ENCODE data around the gene GALNT17.

Gene GALNT17

GRCh38 chr7:71746006-71746405 lies 614.1 kb downstream of the GALNT17 start:
- ChIA-PET CTCF (interaction anchor here (0.7 to 0.9 kb wide), 2 partner anchors 10 to 748 kb away, joined by 3 read pairs; no protein-coding TSS in a partner anchor), POLR2A (no interaction called here)
- Histone ChIP-seq H3K36me3 (ENCODE audit: control insufficient read depth in 4 of 4, insufficient read depth in 4 of 4, low read length in 3 of 4) (no peaks in the 10 kb centered on the region), H3K4me1 (ENCODE audit: control extremely low read depth in 1 of 4, control insufficient read depth in 4 of 4, insufficient read depth in 4 of 4, low read length in 3 of 4) (peaks cover 0 to 6% (median 2%) of the 10 kb centered on the region in 4 experiments), H3K27ac (ENCODE audit: insufficient read depth in 1 of 2, low read depth in 1 of 2, low read length in 2 of 2, poor library complexity in 1 of 2, severe bottlenecking in 2 of 2) (no peak overlapping the region), H3K27me3 (replicated peaks in 2 of 5; ENCODE audit: control insufficient read depth in 4 of 5, insufficient read depth in 5 of 5, low read length in 4 of 5) (no peaks in the 10 kb centered on the region), H3K9me3 (ENCODE audit: control extremely low read depth in 1 of 5, control insufficient read depth in 4 of 5, insufficient read depth in 2 of 5, low read depth in 1 of 5, low read length in 4 of 5) (peaks cover 0 to 7% (median 3%) of the 10 kb centered on the region in 5 experiments), H3K4me3 (ENCODE audit: control insufficient read depth in 1 of 7, extremely low read depth in 1 of 7, insufficient read depth in 4 of 7, low read depth in 2 of 7, low read length in 6 of 7) (no peak overlapping the region)
- peak in 1 of 3 donors; percentile 21 for DNase-seq
- 100% methylated on average over 4 of the region's 5 CpGs for WGBS (ENCODE audit: insufficient coverage)

DNA sequence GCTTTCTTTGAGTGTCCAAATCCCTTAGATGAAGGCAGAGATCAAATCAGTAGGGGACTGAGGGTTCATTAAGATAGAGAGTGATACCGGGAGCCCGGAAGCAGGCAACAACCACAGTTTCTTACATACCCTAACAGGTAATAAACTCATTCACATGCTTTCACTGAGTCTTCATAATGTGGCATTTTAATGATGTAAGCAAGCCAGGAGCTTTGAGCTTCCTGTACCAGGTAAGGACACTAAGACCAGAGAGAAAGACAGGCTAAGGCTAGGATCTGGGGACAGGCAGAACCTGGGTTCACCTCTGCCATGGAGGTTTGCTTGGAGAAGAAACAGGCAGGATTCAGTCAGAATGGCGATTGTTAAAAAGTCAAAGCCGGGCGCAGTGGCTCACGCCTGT lies 618.3 kb downstream of the GALNT17 start:
- H3K4me3 ChIP-seq (ENCODE audit: control insufficient read depth in 1 of 7, extremely low read depth in 1 of 7, insufficient read depth in 4 of 7, low read depth in 2 of 7, low read length in 6 of 7): no peak overlapping the region
- H3K9me3 ChIP-seq (ENCODE audit: control extremely low read depth in 1 of 5, control insufficient read depth in 4 of 5, insufficient read depth in 2 of 5, low read depth in 1 of 5, low read length in 4 of 5): peaks cover 0 to 11% (median 3%) of the 10 kb centered on the region in 5 experiments
- no peaks in the 10 kb centered on the region for H3K36me3 ChIP-seq (ENCODE audit: control insufficient read depth in 4 of 4, insufficient read depth in 4 of 4, low read length in 3 of 4)
- ChIA-PET POLR2A (no interaction called here), CTCF (interaction anchor here (0.8 to 7.0 kb wide), 4 partner anchors 14 to 885 kb away, joined by 3 to 66 read pairs (median 8); no protein-coding TSS in a partner anchor)
- no peak for DNase-seq
- no peaks in the 10 kb centered on the region for H3K27me3 ChIP-seq (replicated peaks in 2 of 5; ENCODE audit: control insufficient read depth in 4 of 5, insufficient read depth in 5 of 5, low read length in 4 of 5)
- no peak overlapping the region for H3K27ac ChIP-seq (ENCODE audit: insufficient read depth in 1 of 2, low read depth in 1 of 2, low read length in 2 of 2, poor library complexity in 1 of 2, severe bottlenecking in 2 of 2)
- H3K4me1 ChIP-seq (ENCODE audit: control extremely low read depth in 1 of 4, control insufficient read depth in 4 of 4, insufficient read depth in 4 of 4, low read length in 3 of 4): peaks cover 0 to 13% (median 9%) of the 10 kb centered on the region in 4 experiments
- WGBS (ENCODE audit: insufficient coverage): no CpG with 5 or more reads among the region's 6 CpGs

DNA sequence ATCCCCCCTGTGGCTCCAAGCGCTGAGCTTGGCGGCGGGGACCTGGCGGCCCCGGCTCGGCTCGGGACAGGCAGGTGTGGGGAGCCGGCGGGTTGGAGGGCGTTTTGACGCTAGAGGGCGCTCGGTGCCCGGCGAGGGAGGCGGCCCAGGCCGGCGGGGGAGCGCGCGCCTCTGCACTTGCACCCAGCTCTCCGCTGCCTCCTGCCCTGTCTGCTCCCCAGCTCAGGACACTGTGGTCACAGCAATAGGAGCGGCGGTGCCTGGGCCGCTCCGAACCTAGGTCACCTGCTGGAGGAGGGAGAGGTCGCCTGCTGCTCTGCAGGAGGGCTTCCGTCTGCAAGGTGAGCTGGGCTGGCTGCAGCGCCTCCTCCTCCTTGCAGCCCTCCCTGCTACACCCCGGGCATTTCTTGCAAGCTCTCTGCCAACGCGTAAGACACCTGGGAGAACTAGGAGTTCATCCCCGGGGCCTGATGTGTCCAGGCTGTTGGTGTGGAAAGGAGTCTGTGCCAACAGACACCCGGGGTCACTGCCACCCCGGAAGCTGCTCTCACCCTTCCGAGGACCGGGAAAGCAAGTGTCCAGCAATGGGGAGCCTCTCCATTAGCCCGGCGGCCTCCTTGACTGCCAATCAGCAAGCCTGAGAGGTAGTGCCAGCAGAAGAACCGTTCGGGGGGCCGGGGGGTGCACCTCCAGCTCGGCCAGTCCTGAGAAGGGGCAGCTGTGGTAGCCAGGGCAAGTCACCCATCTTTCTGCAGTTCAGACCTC lies 620.4 kb downstream of the GALNT17 start:
- Histone ChIP-seq H3K4me3 (ENCODE audit: control insufficient read depth in 1 of 7, extremely low read depth in 1 of 7, insufficient read depth in 4 of 7, low read depth in 2 of 7, low read length in 6 of 7) (peak overlapping the region in 5 of 7 experiments; percentile 8 to 69 (median 36)), H3K27ac (ENCODE audit: insufficient read depth in 1 of 2, low read depth in 1 of 2, low read length in 2 of 2, poor library complexity in 1 of 2, severe bottlenecking in 2 of 2) (no peak overlapping the region), H3K4me1 (ENCODE audit: control extremely low read depth in 1 of 4, control insufficient read depth in 4 of 4, insufficient read depth in 4 of 4, low read length in 3 of 4) (peaks cover 0 to 13% (median 9%) of the 10 kb centered on the region in 4 experiments), H3K9me3 (ENCODE audit: control extremely low read depth in 1 of 5, control insufficient read depth in 4 of 5, insufficient read depth in 2 of 5, low read depth in 1 of 5, low read length in 4 of 5) (peaks cover 3 to 15% (median 4%) of the 10 kb centered on the region in 5 experiments), H3K36me3 (ENCODE audit: control insufficient read depth in 4 of 4, insufficient read depth in 4 of 4, low read length in 3 of 4) (no peaks in the 10 kb centered on the region), H3K27me3 (replicated peaks in 2 of 5; ENCODE audit: control insufficient read depth in 4 of 5, insufficient read depth in 5 of 5, low read length in 4 of 5) (no peaks in the 10 kb centered on the region)
- 17% methylated on average over 27 of the region's 43 CpGs for WGBS (ENCODE audit: insufficient coverage)
- ChIA-PET POLR2A (no interaction called here), CTCF (interaction anchor here (0.8 to 7.0 kb wide), 23 partner anchors 9 to 886 kb away, joined by 3 to 66 read pairs (median 4); no protein-coding TSS in a partner anchor)
- DNase-seq: peak; percentile 48 to 75 (median 71)

DNA sequence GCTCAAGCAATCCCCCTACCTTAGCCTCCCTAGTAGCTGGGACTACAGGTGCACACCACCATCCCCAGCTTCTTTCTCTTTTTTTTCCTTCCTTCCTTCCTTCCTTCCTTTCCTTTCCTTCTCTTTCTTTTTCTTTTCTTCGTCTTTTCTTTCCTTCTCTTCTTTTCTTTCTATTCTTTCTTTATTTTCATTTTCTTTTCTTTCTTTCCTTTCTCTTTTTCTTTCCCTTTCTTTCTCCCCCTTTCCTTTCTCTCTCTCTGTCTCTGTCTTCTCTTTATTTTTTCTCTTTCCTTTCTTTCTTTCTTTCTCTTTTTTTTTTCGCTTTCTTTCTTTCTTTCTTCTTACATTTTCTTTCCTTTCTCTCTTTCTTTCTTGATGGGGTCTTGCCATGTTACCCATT lies 621.3 kb downstream of the GALNT17 start:
- Histone ChIP-seq H3K27ac (ENCODE audit: insufficient read depth in 1 of 2, low read depth in 1 of 2, low read length in 2 of 2, poor library complexity in 1 of 2, severe bottlenecking in 2 of 2) (no peak overlapping the region), H3K36me3 (ENCODE audit: control insufficient read depth in 4 of 4, insufficient read depth in 4 of 4, low read length in 3 of 4) (no peaks in the 10 kb centered on the region), H3K27me3 (replicated peaks in 2 of 5; ENCODE audit: control insufficient read depth in 4 of 5, insufficient read depth in 5 of 5, low read length in 4 of 5) (no peaks in the 10 kb centered on the region), H3K9me3 (ENCODE audit: control extremely low read depth in 1 of 5, control insufficient read depth in 4 of 5, insufficient read depth in 2 of 5, low read depth in 1 of 5, low read length in 4 of 5) (peaks cover 3 to 17% (median 4%) of the 10 kb centered on the region in 5 experiments), H3K4me3 (ENCODE audit: control insufficient read depth in 1 of 7, extremely low read depth in 1 of 7, insufficient read depth in 4 of 7, low read depth in 2 of 7, low read length in 6 of 7) (no peak overlapping the region), H3K4me1 (ENCODE audit: control extremely low read depth in 1 of 4, control insufficient read depth in 4 of 4, insufficient read depth in 4 of 4, low read length in 3 of 4) (peaks cover 0 to 13% (median 9%) of the 10 kb centered on the region in 4 experiments)
- WGBS (ENCODE audit: insufficient coverage): 100% methylated on average over 2 of the region's 2 CpGs
- ChIA-PET POLR2A (no interaction called here), CTCF (interaction anchor here (0.8 to 7.0 kb wide), 3 partner anchors 21 to 741 kb away, joined by 4 to 66 read pairs (median 4); no protein-coding TSS in a partner anchor)
- no peak for DNase-seq

DNA sequence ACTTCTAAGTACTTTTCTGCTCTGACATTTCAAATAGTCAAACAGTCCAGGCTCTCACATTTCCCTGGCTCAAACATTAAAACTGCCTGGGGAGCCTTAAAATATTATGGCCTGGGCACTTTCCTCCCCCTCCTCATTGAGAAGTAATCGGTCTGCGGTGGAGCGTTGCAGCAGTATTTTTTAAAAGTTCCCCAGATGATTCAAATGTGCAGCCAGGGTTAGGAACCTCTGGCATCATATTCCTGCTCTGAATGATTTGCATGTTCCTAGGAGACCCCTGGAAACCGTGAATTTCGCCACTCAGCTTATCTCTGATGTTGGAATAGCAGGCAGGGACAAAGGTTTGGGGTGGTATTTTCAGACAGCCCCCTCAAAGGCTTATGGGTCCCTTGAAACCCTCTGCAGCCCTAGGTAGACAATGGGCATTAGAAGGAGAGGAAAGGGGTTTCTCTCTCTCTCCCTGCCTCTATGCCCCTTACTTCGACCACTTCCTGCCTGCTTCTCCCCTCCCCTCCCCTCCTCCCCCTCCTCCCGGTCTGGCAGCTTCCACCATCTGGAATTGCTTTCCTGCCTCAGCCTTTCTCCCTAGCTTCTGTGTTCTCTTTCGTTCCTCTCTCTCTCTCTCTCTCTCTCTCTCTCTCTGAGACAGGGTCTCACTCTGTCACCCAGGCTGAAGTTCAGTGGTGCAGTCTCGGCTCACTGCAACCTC lies 622.2 kb downstream of the GALNT17 start:
- peaks cover 0 to 13% (median 4%) of the 10 kb centered on the region in 5 experiments for H3K9me3 ChIP-seq (ENCODE audit: control extremely low read depth in 1 of 5, control insufficient read depth in 4 of 5, insufficient read depth in 2 of 5, low read depth in 1 of 5, low read length in 4 of 5)
- ChIA-PET CTCF (interaction anchor here (1.3 to 7.0 kb wide), 3 partner anchors 15 to 740 kb away, joined by 4 to 66 read pairs (median 4); no protein-coding TSS in a partner anchor), POLR2A (no interaction called here)
- 61% methylated on average over 9 of the region's 9 CpGs for WGBS (ENCODE audit: insufficient coverage)
- no peak for DNase-seq
- H3K27ac ChIP-seq (ENCODE audit: insufficient read depth in 1 of 2, low read depth in 1 of 2, low read length in 2 of 2, poor library complexity in 1 of 2, severe bottlenecking in 2 of 2): no peak overlapping the region
- peaks cover 0 to 13% (median 9%) of the 10 kb centered on the region in 4 experiments for H3K4me1 ChIP-seq (ENCODE audit: control extremely low read depth in 1 of 4, control insufficient read depth in 4 of 4, insufficient read depth in 4 of 4, low read length in 3 of 4)
- H3K27me3 ChIP-seq (replicated peaks in 2 of 5; ENCODE audit: control insufficient read depth in 4 of 5, insufficient read depth in 5 of 5, low read length in 4 of 5): no peaks in the 10 kb centered on the region
- H3K36me3 ChIP-seq (ENCODE audit: control insufficient read depth in 4 of 4, insufficient read depth in 4 of 4, low read length in 3 of 4): no peaks in the 10 kb centered on the region
- H3K4me3 ChIP-seq (ENCODE audit: control insufficient read depth in 1 of 7, extremely low read depth in 1 of 7, insufficient read depth in 4 of 7, low read depth in 2 of 7, low read length in 6 of 7): no peak overlapping the region

- Histone ChIP-seq H3K27ac (ENCODE audit: insufficient read depth in 1 of 2, low read depth in 1 of 2, low read length in 2 of 2, poor library complexity in 1 of 2, severe bottlenecking in 2 of 2) (no peak overlapping the region), H3K36me3 (ENCODE audit: control insufficient read depth in 4 of 4, insufficient read depth in 4 of 4, low read length in 3 of 4) (no peaks in the 10 kb centered on the region), H3K27me3 (replicated peaks in 2 of 5; ENCODE audit: control insufficient read depth in 4 of 5, insufficient read depth in 5 of 5, low read length in 4 of 5) (no peaks in the 10 kb centered on the region), H3K9me3 (ENCODE audit: control extremely low read depth in 1 of 5, control insufficient read depth in 4 of 5, insufficient read depth in 2 of 5, low read depth in 1 of 5, low read length in 4 of 5) (peaks cover 0 to 12% (median 7%) of the 10 kb centered on the region in 5 experiments), H3K4me3 (ENCODE audit: control insufficient read depth in 1 of 7, extremely low read depth in 1 of 7, insufficient read depth in 4 of 7, low read depth in 2 of 7, low read length in 6 of 7) (no peak overlapping the region), H3K4me1 (ENCODE audit: control extremely low read depth in 1 of 4, control insufficient read depth in 4 of 4, insufficient read depth in 4 of 4, low read length in 3 of 4) (peaks cover 0 to 11% (median 8%) of the 10 kb centered on the region in 4 experiments)
- WGBS (ENCODE audit: insufficient coverage): 100% methylated on average over 3 of the region's 4 CpGs
- no peak for DNase-seq
- POLR2A ChIA-PET: no interaction called here
- CTCF ChIA-PET: interaction anchor here (1.3 to 7.0 kb wide), 2 partner anchors 16 to 740 kb away, joined by 4 to 66 read pairs; no protein-coding TSS in a partner anchor
These were observed 622.9 kb downstream of the GALNT17 start for GRCh38 chr7:71754828-71755227.

Data from common myeloid progenitor, CD34-positive (primary cell).